GM12878 (cell line): ENCODE results near the gene CLIP2. TPM values are rescaled to one million over a fixed set of nuclear protein-coding genes. Genes with fewer than 3 reads are reported as not detected.

Source experiments
- ATAC-seq: fragments of 200-7000 bp; cut with Tn5 transposase; 3 replicates; pipeline ENCODE4 v1.9.1; 2020; ENCODE audit warnings: mild to moderate bottlenecking, moderate library complexity
- BruUV-seq: library from RNA; stranded (reverse); fragments of 400-500 nt; replicated peaks from 2 replicates; lab custom pipeline; 2021; lab: Mats Ljungman, UMichigan
- CTCF ChIA-PET: fragments of 300-600 bp; sonication (Branson Sonifier 250); formaldehyde crosslinking; extraction: SDS; loops from one replicate; lab custom pipeline; 2021; ENCODE audit warnings: inconsistent platforms; lab: Yijun Ruan, JAX
- POLR2A ChIA-PET: fragments of 350-600 bp; formaldehyde crosslinking; extraction: SDS; loops from one replicate; lab custom pipeline; 2021; ENCODE audit warnings: inconsistent platforms; lab: Charles Lee
- RAD21 ChIA-PET: fragments of 300-600 bp; sonication (Branson Sonifier 250); formaldehyde crosslinking; loops from one replicate; lab custom pipeline; 2023; ENCODE audit warnings: antibody characterized with exemption; ENCODE audit not compliant: unreplicated experiment; lab: Charles Lee
- SMC1A ChIA-PET: fragments of 300-600 bp; sonication (Branson Sonifier 250); formaldehyde crosslinking; loops from one replicate; lab custom pipeline; 2023; ENCODE audit not compliant: unreplicated experiment, uncharacterized antibody; lab: Charles Lee
- DNase-seq: peaks from one replicate; pipeline ENCODE4 v3.0.0-alpha.2; 2011; ENCODE audit warnings: low read depth, low spot score
- FAIRE-seq: peaks from 3 replicates; lab custom pipeline; 2011; peaks lifted over from hg19 to GRCh38; lab: Jason Lieb, UNC
- H2AFZ ChIP-seq: 2 replicates; pipeline ENCODE4 v1.6.0; 2011; ENCODE audit warnings: low read depth, low read length, control low read depth; ENCODE audit not compliant: control insufficient read depth
- H3K27ac ChIP-seq: 2 replicates; pipeline ENCODE4 v1.5.1; 2011; ENCODE audit warnings: control low read depth; ENCODE audit not compliant: control insufficient read depth, insufficient read depth
- H3K27me3 ChIP-seq, 2 experiments: replicated peaks in 1 of 2; 2 replicates each; pipeline versions ENCODE4 v1.6.0 to v1.6.1; 2011; ENCODE audit warnings: low read length in 1 of 2; ENCODE audit not compliant: control insufficient read depth in 2 of 2, insufficient read depth in 2 of 2
- H3K36me3 ChIP-seq, 2 experiments: 2 replicates each; pipeline ENCODE4 v1.5.1; 2011; ENCODE audit warnings: low read length in 1 of 2; ENCODE audit not compliant: control insufficient read depth in 2 of 2, insufficient read depth in 2 of 2
- H3K4me1 ChIP-seq: 2 replicates; pipeline ENCODE4 v1.6.1; 2011; ENCODE audit warnings: mild to moderate bottlenecking, low read length, moderate library complexity, mixed read lengths; ENCODE audit not compliant: control insufficient read depth, insufficient read depth
- H3K4me2 ChIP-seq: 2 replicates; pipeline ENCODE4 v1.6.0; 2011; ENCODE audit warnings: control low read depth; ENCODE audit not compliant: control insufficient read depth, insufficient read depth
- H3K4me3 ChIP-seq: fragments of 200-600 bp; sonication (generic); 2 replicates; pipeline ENCODE4 v1.5.1; 2016
- H3K79me2 ChIP-seq: 2 replicates; pipeline ENCODE4 v1.6.0; 2011; ENCODE audit warnings: low read length; ENCODE audit not compliant: control insufficient read depth, insufficient read depth
- H3K9ac ChIP-seq: 2 replicates; pipeline ENCODE4 v1.8.0; 2011; ENCODE audit warnings: low read length, control low read depth, mixed read lengths; ENCODE audit not compliant: control insufficient read depth, insufficient read depth
- H3K9me3 ChIP-seq: replicated peaks from 3 replicates; pipeline ENCODE4 v1.5.1; 2011; ENCODE audit warnings: mild to moderate bottlenecking, low read length; ENCODE audit not compliant: control insufficient read depth, insufficient read depth
- H4K20me1 ChIP-seq: 2 replicates; pipeline ENCODE4 v1.6.0; 2011; ENCODE audit not compliant: control insufficient read depth, insufficient read depth
- CREB1 ChIP-seq: IDR thresholded peaks from 2 replicates; pipeline ENCODE4 v1.6.1; 2012; ENCODE audit warnings: low read depth, mild to moderate bottlenecking, inconsistent platforms
- MEF2A ChIP-seq: IDR thresholded peaks from 2 replicates; pipeline ENCODE4 v1.6.1; 2011; ENCODE audit warnings: low read depth, mild to moderate bottlenecking, low read length, moderate library complexity; ENCODE audit not compliant: insufficient read depth
- MTA2 ChIP-seq: fragments of 450-650 bp; IDR thresholded peaks from 2 replicates; pipeline ENCODE4 v1.6.1; 2016; ENCODE audit warnings: low read depth, mild to moderate bottlenecking, moderate library complexity
- MTA3 ChIP-seq: IDR thresholded peaks from 2 replicates; pipeline ENCODE4 v1.6.1; 2012; ENCODE audit warnings: low read length, inconsistent platforms, borderline replicate concordance
- RCOR1 ChIP-seq: conservative IDR thresholded peaks from 2 replicates; pipeline ENCODE4 v1.6.1; 2012; ENCODE audit warnings: low read depth, low read length, improper control_type of control experiment
- ZNF274 ChIP-seq: IDR thresholded peaks from one replicate; pipeline ENCODE4 v1.8.0; 2011; ENCODE audit not compliant: insufficient read length, insufficient read depth
- WGBS: methylation state at CpG from one replicate; pipeline ENCODE4 v1.1.6; 2016; ENCODE audit warnings: low lambda C conversion rate; ENCODE audit not compliant: insufficient replicate concordance, insufficient coverage; ENCODE audit errors: missing lambda C conversion rate; 5-methylcytosine and 5-hydroxymethylcytosine counted together
- in situ Hi-C: fragments of 300-500 bp; cut with MboI; formaldehyde crosslinking; loops from 9 replicates; pipeline ENCODE4 v1.14.3; 2018; ENCODE audit warnings: mixed read lengths
- intact Hi-C: fragments of 100-400 bp; cut with micrococcal nuclease; formaldehyde crosslinking; loops from one replicate; pipeline ENCODE4 v1.14.2; 2022; ENCODE audit not compliant: unreplicated experiment
- polyA plus RNA-seq, 11 experiments: library from polyadenylated mRNA; depleted of rRNA in 4 of 11; unstranded in 6 of 11; stranded (reverse) in 5 of 11; fragments of >200 nt; fragmentation: Nextera tagmentation in 4 of 11; fragmentation: Illumina TruSeq in 1 of 11; extraction: Ambion mirVana in 4 of 11; extraction: Trizol in 1 of 11; gene quantifications; 1 replicate in 1 of 11; 2 replicates in 10 of 11; pipeline versions ENCODE4 v1.2.1 to v1.2.3, GENCODE V29; 2011 to 2016; ENCODE audit warnings: inconsistent platforms in 2 of 11, missing spikeins in 2 of 11, low read depth in 1 of 11
- total RNA-seq, 4 experiments: library from RNA; depleted of rRNA in 3 of 4; stranded (reverse); fragments of >200 nt in 3 of 4; fragmentation: Illumina TruSeq in 1 of 4; extraction: Trizol in 1 of 4; gene quantifications; 2 replicates each; pipeline versions ENCODE4 v1.2.1 to v1.2.3, GENCODE V29; 2013 to 2021
- TF ChIP-seq, protein P1 (sequence below): IDR thresholded peaks from 2 replicates; pipeline ENCODE4 v1.6.1; 2011; ENCODE audit warnings: borderline replicate concordance, low read depth, mild to moderate bottlenecking, moderate library complexity, low read length; ENCODE audit not compliant: insufficient read depth, poor library complexity, severe bottlenecking
- TF ChIP-seq, protein P2 (sequence below): fragments of 450-650 bp; formaldehyde crosslinking; IDR thresholded peaks from 2 replicates; pipeline ENCODE4 v1.4.0; 2022; ENCODE audit warnings: mild to moderate bottlenecking, moderate library complexity
- TF ChIP-seq, protein P3 (sequence below): fragments of 450-650 bp; IDR thresholded peaks from 2 replicates; pipeline ENCODE4 v1.6.1; 2017; ENCODE audit warnings: mild to moderate bottlenecking, moderate library complexity
- TF ChIP-seq, protein P4 (sequence below): fragments of 450-650 bp; IDR thresholded peaks from 2 replicates; pipeline ENCODE4 v1.6.1; 2017; ENCODE audit warnings: borderline replicate concordance

CLIP2 gene
- total and polyA plus RNA-seq, 10 of the 15 experiments (the other 5 are each of a cell fraction or from before 2014, with no cell fraction given), result 0.26 to 56.3 (median 21.0) TPM

DNA sequence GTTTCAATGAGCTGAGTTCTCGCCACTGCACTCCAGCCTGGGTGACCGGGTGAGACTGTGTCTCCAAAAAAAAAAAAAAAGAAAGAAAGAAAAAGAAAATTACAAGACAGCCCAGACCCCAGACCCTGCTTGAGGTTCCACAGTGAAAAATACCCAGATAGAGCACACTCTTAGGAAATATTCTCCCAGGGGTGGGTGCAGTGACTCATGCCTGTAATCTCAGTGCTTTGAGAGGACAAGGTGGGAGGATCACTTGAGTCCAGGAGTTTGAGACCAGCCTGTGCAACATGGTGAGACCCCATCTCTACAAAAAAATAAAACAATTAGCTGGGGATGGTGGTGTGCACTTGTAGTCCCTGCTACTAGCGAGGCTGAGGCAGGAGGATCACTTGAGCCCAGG is 123.4 kb downstream of the CLIP2 start:
- no peak for FAIRE-seq
- in situ Hi-C loops (loop anchor here (10.0 kb wide), 1 partner anchor 462 kb away; no protein-coding TSS in a partner anchor), intact Hi-C loops (loop anchor here (10.0 kb wide), 1 partner anchor 302 kb away; no protein-coding TSS in a partner anchor)
- H3K4me1 ChIP-seq, result no peaks in the 10 kb centered on the region; the same call in 1 of the 2 replicates
- no peak overlapping the region for H3K9ac ChIP-seq
- no peak overlapping the region for H3K27ac ChIP-seq
- no peak overlapping the region for H3K4me2 ChIP-seq
- DNase-seq, result no peak
- POLR2A ChIA-PET, result interaction anchor here (0.6 kb wide), 1 partner anchor 223 kb away, joined by 4 read pairs; no protein-coding TSS in a partner anchor
- RAD21 ChIA-PET, result interaction anchor here (0.7 to 1.4 kb wide), 3 partner anchors 29 to 245 kb away, joined by 3 read pairs; partner anchors contain the start of gene GTF2I
- CTCF ChIA-PET, result interaction anchor here (0.6 to 3.0 kb wide), 7 partner anchors 12 to 237 kb away, joined by 3 to 23 read pairs (median 4); no protein-coding TSS in a partner anchor
- H3K4me3 ChIP-seq, result no peak overlapping the region
- TF ChIP-seq MTA2 (no peak), MEF2A (no peak), ZNF274 (no peak), MTA3 (no peak), CREB1 (no peak), RCOR1 (no peak)
- TF ChIP-seq, protein P1, sequence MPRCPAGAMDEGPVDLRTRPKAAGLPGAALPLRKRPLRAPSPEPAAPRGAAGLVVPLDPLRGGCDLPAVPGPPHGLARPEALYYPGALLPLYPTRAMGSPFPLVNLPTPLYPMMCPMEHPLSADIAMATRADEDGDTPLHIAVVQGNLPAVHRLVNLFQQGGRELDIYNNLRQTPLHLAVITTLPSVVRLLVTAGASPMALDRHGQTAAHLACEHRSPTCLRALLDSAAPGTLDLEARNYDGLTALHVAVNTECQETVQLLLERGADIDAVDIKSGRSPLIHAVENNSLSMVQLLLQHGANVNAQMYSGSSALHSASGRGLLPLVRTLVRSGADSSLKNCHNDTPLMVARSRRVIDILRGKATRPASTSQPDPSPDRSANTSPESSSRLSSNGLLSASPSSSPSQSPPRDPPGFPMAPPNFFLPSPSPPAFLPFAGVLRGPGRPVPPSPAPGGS, result no peak
- TF ChIP-seq, protein P2, sequence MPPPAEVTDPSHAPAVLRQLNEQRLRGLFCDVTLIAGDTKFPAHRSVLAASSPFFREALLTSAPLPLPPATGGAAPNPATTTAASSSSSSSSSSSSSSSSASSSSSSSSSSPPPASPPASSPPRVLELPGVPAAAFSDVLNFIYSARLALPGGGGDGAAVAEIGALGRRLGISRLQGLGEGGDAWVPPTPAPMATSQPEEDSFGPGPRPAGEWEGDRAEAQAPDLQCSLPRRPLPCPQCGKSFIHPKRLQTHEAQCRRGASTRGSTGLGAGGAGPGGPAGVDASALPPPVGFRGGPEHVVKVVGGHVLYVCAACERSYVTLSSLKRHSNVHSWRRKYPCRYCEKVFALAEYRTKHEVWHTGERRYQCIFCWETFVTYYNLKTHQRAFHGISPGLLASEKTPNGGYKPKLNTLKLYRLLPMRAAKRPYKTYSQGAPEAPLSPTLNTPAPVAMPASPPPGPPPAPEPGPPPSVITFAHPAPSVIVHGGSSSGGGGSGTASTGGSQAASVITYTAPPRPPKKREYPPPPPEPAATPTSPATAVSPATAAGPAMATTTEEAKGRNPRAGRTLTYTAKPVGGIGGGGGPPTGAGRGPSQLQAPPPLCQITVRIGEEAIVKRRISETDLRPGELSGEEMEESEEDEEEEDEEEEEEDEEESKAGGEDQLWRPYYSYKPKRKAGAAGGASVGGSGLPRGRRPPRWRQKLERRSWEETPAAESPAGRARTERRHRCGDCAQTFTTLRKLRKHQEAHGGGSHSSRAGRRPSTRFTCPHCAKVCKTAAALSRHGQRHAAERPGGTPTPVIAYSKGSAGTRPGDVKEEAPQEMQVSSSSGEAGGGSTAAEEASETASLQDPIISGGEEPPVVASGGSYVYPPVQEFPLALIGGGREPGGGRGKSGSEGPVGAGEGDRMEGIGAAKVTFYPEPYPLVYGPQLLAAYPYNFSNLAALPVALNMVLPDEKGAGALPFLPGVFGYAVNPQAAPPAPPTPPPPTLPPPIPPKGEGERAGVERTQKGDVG (CRISPR knock-in tag), result no peak
- TF ChIP-seq, protein P3, sequence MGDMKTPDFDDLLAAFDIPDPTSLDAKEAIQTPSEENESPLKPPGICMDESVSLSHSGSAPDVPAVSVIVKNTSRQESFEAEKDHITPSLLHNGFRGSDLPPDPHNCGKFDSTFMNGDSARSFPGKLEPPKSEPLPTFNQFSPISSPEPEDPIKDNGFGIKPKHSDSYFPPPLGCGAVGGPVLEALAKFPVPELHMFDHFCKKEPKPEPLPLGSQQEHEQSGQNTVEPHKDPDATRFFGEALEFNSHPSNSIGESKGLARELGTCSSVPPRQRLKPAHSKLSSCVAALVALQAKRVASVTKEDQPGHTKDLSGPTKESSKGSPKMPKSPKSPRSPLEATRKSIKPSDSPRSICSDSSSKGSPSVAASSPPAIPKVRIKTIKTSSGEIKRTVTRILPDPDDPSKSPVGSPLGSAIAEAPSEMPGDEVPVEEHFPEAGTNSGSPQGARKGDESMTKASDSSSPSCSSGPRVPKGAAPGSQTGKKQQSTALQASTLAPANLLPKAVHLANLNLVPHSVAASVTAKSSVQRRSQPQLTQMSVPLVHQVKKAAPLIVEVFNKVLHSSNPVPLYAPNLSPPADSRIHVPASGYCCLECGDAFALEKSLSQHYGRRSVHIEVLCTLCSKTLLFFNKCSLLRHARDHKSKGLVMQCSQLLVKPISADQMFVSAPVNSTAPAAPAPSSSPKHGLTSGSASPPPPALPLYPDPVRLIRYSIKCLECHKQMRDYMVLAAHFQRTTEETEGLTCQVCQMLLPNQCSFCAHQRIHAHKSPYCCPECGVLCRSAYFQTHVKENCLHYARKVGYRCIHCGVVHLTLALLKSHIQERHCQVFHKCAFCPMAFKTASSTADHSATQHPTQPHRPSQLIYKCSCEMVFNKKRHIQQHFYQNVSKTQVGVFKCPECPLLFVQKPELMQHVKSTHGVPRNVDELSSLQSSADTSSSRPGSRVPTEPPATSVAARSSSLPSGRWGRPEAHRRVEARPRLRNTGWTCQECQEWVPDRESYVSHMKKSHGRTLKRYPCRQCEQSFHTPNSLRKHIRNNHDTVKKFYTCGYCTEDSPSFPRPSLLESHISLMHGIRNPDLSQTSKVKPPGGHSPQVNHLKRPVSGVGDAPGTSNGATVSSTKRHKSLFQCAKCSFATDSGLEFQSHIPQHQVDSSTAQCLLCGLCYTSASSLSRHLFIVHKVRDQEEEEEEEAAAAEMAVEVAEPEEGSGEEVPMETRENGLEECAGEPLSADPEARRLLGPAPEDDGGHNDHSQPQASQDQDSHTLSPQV, result no peak
- TF ChIP-seq, protein P4, sequence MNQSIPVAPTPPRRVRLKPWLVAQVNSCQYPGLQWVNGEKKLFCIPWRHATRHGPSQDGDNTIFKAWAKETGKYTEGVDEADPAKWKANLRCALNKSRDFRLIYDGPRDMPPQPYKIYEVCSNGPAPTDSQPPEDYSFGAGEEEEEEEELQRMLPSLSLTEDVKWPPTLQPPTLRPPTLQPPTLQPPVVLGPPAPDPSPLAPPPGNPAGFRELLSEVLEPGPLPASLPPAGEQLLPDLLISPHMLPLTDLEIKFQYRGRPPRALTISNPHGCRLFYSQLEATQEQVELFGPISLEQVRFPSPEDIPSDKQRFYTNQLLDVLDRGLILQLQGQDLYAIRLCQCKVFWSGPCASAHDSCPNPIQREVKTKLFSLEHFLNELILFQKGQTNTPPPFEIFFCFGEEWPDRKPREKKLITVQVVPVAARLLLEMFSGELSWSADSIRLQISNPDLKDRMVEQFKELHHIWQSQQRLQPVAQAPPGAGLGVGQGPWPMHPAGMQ, result no peak
- no peak overlapping the region for H2AFZ ChIP-seq
- H3K9me3 ChIP-seq, result no peaks in the 10 kb centered on the region
- no peaks in the 10 kb centered on the region for H3K27me3 ChIP-seq
- H4K20me1 ChIP-seq, result no peaks in the 10 kb centered on the region
- SMC1A ChIA-PET, result interaction anchor here (0.9 to 1.0 kb wide), 3 partner anchors 154 to 347 kb away, joined by 3 read pairs; no protein-coding TSS in a partner anchor
- no peaks in the 10 kb centered on the region for H3K79me2 ChIP-seq
- no TSS peak for BruUV-seq
- ATAC-seq, result no peak
- no peaks in the 10 kb centered on the region for H3K36me3 ChIP-seq
- WGBS, result 56% methylated on average over 1 of the region's 3 CpGs
